OCI-LY7 (cell line): ENCODE results near the gene CYP27C1.

ENCODE experiments used
- EZH2phosphoT487 ChIP-seq: fragments of 200-600 bp; sonication (generic); IDR thresholded peaks from 2 replicates; pipeline ENCODE4 v1.6.1; 2018; ENCODE audit warnings: low read depth, borderline replicate concordance, mild to moderate bottlenecking, mixed run types, antibody characterized with exemption, low read length, moderate library complexity, mixed read lengths
- TF ChIP-seq, protein P1 (sequence below): fragments of 200-600 bp; sonication (generic); conservative IDR thresholded peaks from 2 replicates; pipeline ENCODE4 v1.5.1; 2014; ENCODE audit warnings: mild to moderate bottlenecking, antibody characterized with exemption, low read length, moderate library complexity, mixed read lengths

DNA sequence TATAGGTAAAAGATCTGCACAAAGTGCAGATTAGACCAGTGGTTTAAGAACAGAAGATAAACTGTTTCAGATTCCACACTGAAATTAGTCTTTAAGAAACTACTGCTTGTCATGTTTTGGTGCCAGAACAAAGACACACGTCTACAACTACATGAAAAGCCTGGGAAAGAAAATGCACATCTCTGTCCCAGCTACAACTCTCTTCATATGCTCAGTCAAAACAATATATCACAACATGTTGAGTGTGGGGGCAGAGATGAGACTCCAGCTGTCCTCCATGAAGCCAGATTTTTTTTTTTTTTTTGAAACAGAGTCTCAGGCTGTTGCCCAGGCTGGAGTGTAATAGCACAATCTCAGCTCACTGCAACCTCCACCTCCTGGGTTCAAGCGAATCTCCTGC lies 60.6 kb downstream of the CYP27C1 start:
- TF ChIP-seq, protein P1, sequence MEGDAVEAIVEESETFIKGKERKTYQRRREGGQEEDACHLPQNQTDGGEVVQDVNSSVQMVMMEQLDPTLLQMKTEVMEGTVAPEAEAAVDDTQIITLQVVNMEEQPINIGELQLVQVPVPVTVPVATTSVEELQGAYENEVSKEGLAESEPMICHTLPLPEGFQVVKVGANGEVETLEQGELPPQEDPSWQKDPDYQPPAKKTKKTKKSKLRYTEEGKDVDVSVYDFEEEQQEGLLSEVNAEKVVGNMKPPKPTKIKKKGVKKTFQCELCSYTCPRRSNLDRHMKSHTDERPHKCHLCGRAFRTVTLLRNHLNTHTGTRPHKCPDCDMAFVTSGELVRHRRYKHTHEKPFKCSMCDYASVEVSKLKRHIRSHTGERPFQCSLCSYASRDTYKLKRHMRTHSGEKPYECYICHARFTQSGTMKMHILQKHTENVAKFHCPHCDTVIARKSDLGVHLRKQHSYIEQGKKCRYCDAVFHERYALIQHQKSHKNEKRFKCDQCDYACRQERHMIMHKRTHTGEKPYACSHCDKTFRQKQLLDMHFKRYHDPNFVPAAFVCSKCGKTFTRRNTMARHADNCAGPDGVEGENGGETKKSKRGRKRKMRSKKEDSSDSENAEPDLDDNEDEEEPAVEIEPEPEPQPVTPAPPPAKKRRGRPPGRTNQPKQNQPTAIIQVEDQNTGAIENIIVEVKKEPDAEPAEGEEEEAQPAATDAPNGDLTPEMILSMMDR: no peak
- no peak for TF ChIP-seq EZH2phosphoT487
